ENCODE data around the gene YAP1.

DNA sequence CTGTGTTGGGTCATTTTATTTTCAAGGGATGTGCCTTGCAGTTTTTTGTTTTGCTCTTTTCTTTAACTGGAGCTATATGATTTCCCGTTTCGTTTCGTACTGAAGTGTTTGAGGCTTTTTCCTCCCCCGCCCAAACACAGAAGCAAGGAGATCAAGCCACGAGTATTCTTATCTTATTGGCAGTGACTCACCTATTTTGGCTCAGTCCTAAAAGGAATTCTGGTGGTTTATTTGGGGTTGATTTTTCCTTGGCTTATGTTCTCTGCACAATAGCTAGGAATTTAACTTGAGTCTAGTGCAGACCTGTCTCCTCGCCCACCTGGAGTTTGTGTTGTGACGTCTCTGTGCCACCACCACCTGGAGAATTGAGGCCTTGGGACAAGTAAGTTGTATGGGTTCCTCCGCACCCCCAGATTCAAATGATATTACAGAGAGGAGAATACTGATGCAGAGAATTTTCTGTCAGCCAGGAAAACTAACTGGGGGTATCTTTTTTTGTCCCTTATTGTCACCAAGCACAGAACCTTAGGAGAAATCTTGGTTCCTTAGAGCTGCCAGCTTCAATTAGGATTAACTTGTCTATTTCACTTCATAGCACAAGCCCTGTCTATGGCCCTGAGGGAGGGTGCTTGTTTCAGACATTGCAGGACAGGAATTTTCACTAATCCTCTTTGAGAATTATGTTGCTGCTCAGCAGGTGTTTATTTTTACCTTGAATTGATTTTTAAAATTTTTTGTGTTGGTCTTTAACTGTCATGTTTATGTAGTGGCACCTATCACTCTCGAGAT lies 116.6 kb downstream of the YAP1 start:
- TF ChIP-seq, protein P1, sequence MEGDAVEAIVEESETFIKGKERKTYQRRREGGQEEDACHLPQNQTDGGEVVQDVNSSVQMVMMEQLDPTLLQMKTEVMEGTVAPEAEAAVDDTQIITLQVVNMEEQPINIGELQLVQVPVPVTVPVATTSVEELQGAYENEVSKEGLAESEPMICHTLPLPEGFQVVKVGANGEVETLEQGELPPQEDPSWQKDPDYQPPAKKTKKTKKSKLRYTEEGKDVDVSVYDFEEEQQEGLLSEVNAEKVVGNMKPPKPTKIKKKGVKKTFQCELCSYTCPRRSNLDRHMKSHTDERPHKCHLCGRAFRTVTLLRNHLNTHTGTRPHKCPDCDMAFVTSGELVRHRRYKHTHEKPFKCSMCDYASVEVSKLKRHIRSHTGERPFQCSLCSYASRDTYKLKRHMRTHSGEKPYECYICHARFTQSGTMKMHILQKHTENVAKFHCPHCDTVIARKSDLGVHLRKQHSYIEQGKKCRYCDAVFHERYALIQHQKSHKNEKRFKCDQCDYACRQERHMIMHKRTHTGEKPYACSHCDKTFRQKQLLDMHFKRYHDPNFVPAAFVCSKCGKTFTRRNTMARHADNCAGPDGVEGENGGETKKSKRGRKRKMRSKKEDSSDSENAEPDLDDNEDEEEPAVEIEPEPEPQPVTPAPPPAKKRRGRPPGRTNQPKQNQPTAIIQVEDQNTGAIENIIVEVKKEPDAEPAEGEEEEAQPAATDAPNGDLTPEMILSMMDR (conservative IDR thresholded peaks at IDR 0.05): no peak
- TF ChIP-seq ZFX (IDR thresholded peaks at IDR 0.05): no peak

All from C4-2B (cell line).